ENCODE data around the gene LY9. TPM values are rescaled to one million over a fixed set of nuclear protein-coding genes. Genes with fewer than 3 reads are reported as not detected.

The LY9 gene
- total RNA-seq, 1 experiment from 2014 or later = 6.9 TPM

- Histone ChIP-seq H3K4me2 (no peak overlapping the region), H3K4me1 (replicated peaks; ENCODE audit: insufficient read depth) (peaks cover 24% of the 10 kb centered on the region), H3K27ac (no peak overlapping the region), H3K4me3 (no peak overlapping the region), H3K9me3 (ENCODE audit: insufficient read depth, low read depth) (0 out of 2 replicates have a peak, but pooled peaks cover 3% of the 10 kb centered on the region), H4K20me1 (ENCODE audit: insufficient read depth) (no peaks in the 10 kb centered on the region), H2AFZ (no peak overlapping the region), H3K27me3 (ENCODE audit: insufficient read depth, low read depth) (no peaks in the 10 kb centered on the region), H3K9me2 (ENCODE audit: insufficient read depth) (no peaks in the 10 kb centered on the region), H3K79me2 (ENCODE audit: low read depth) (no peaks in the 10 kb centered on the region), H3F3A (ENCODE audit: insufficient read depth, low read depth) (peaks cover 8% of the 10 kb centered on the region; the same call in 1 of the 2 replicates), H3K36me3 (ENCODE audit: low read depth) (no peaks in the 10 kb centered on the region)
- intact Hi-C loops (cut with micrococcal nuclease; ENCODE audit: unreplicated experiment) = no loop called here
- BruUV-seq (replicated peaks) = no TSS peak
- no peak for TF ChIP-seq CTCF (conservative IDR thresholded peaks at IDR 0.05)
- no peak for TF ChIP-seq EZH2 (IDR thresholded peaks at IDR 0.05; ENCODE audit: low read depth)
- CTCF ChIA-PET = no interaction called here
- POLR2A ChIA-PET (ENCODE audit: unreplicated experiment) = no interaction called here
- DNase-seq = no peak
Measured at GRCh38 chr1:160814316-160814715, 18.3 kb downstream of the LY9 start.

- DNase-seq = no peak
- CTCF ChIA-PET = no interaction called here
- intact Hi-C loops (cut with micrococcal nuclease; ENCODE audit: unreplicated experiment) = no loop called here
- no peaks in the 10 kb centered on the region for H3K79me2 ChIP-seq (ENCODE audit: low read depth)
- peaks cover 8% of the 10 kb centered on the region; the same call in 1 of the 2 replicates for H3F3A ChIP-seq (ENCODE audit: insufficient read depth, low read depth)
- 0 out of 2 replicates have a peak, but pooled peaks cover 3% of the 10 kb centered on the region for H3K9me3 ChIP-seq (ENCODE audit: insufficient read depth, low read depth)
- H3K4me1 ChIP-seq (replicated peaks; ENCODE audit: insufficient read depth) = peaks cover 24% of the 10 kb centered on the region
- POLR2A ChIA-PET (ENCODE audit: unreplicated experiment) = no interaction called here
- H2AFZ ChIP-seq = no peak overlapping the region
- no peaks in the 10 kb centered on the region for H3K36me3 ChIP-seq (ENCODE audit: low read depth)
- BruUV-seq (replicated peaks) = no TSS peak
- H4K20me1 ChIP-seq (ENCODE audit: insufficient read depth) = no peaks in the 10 kb centered on the region
- H3K4me2 ChIP-seq = no peak overlapping the region
- no peak overlapping the region for H3K4me3 ChIP-seq
- no peaks in the 10 kb centered on the region for H3K27me3 ChIP-seq (ENCODE audit: insufficient read depth, low read depth)
- no peak overlapping the region for H3K27ac ChIP-seq
- no peak for TF ChIP-seq CTCF (conservative IDR thresholded peaks at IDR 0.05)
- TF ChIP-seq EZH2 (IDR thresholded peaks at IDR 0.05; ENCODE audit: low read depth) = no peak
- H3K9me2 ChIP-seq (ENCODE audit: insufficient read depth) = no peaks in the 10 kb centered on the region
Measured at GRCh38 chr1:160814856-160815255, 18.9 kb downstream of the LY9 start.

GRCh38 chr1:160818207-160818937 lies 22.4 kb downstream of the LY9 start:
- H3K27me3 ChIP-seq (ENCODE audit: insufficient read depth, low read depth) = no peaks in the 10 kb centered on the region
- no peaks in the 10 kb centered on the region for H3K9me3 ChIP-seq (ENCODE audit: insufficient read depth, low read depth)
- no peak overlapping the region for H3K4me2 ChIP-seq
- TF ChIP-seq EZH2 (IDR thresholded peaks at IDR 0.05; ENCODE audit: low read depth) = no peak
- no peak for TF ChIP-seq CTCF (conservative IDR thresholded peaks at IDR 0.05)
- no peak overlapping the region for H3K4me3 ChIP-seq
- H3K27ac ChIP-seq = no peak overlapping the region
- H3K36me3 ChIP-seq (ENCODE audit: low read depth) = no peaks in the 10 kb centered on the region
- H3K9me2 ChIP-seq (ENCODE audit: insufficient read depth) = no peaks in the 10 kb centered on the region
- no peaks in the 10 kb centered on the region for H4K20me1 ChIP-seq (ENCODE audit: insufficient read depth)
- intact Hi-C loops (cut with micrococcal nuclease; ENCODE audit: unreplicated experiment) = no loop called here
- H3K4me1 ChIP-seq (replicated peaks; ENCODE audit: insufficient read depth) = peaks cover 7% of the 10 kb centered on the region
- BruUV-seq (replicated peaks) = no TSS peak
- POLR2A ChIA-PET (ENCODE audit: unreplicated experiment) = interaction anchor here (0.6 kb wide), 1 partner anchor 42 kb away, joined by 4 read pairs; no protein-coding TSS in a partner anchor
- CTCF ChIA-PET = no interaction called here
- H3F3A ChIP-seq (ENCODE audit: insufficient read depth, low read depth) = no peaks in the 10 kb centered on the region
- DNase-seq = no peak
- H2AFZ ChIP-seq = no peak overlapping the region
- no peaks in the 10 kb centered on the region for H3K79me2 ChIP-seq (ENCODE audit: low read depth)
